Caco-2 (cell line): Measurements from ENCODE around the gene NOL4. TPM values are rescaled to one million over a fixed set of nuclear protein-coding genes. Genes with fewer than 3 reads are reported as not detected.

Source experiments
- BruUV-seq: library from RNA; stranded (reverse); fragments of 400-500 nt; replicated peaks from 2 replicates; lab custom pipeline; 2021; lab: Mats Ljungman, UMichigan
- CTCF ChIA-PET: fragments of 300-600 bp; sonication (Branson Sonifier 250); formaldehyde crosslinking; loops from one replicate; lab custom pipeline; 2022; ENCODE audit warnings: antibody characterized with exemption; lab: Charles Lee
- POLR2A ChIA-PET: fragments of 300-600 bp; sonication (Branson Sonifier 250); formaldehyde crosslinking; loops from one replicate; lab custom pipeline; 2022; ENCODE audit warnings: antibody characterized with exemption; lab: Charles Lee
- DNase-seq, 2 experiments: peaks; one replicate each; pipeline versions ENCODE4 v3.0.0 to v3.0.0-alpha.2; 2020 to 2022
- H3K27me3 ChIP-seq: replicated peaks from 2 replicates; pipeline ENCODE4 v1.6.0; 2011; ENCODE audit warnings: low read length; ENCODE audit not compliant: control insufficient read depth, insufficient read depth
- H3K36me3 ChIP-seq: 2 replicates; pipeline ENCODE4 v1.5.1; 2011; ENCODE audit warnings: low read length; ENCODE audit not compliant: control insufficient read depth, insufficient read depth
- H3K4me1 ChIP-seq: fragments of 250-450 bp; sonication (Bioruptor Pico); 2 replicates; pipeline ENCODE4 v1.5.1; 2020; ENCODE audit warnings: mild to moderate bottlenecking
- H3K4me3 ChIP-seq: 2 replicates; pipeline ENCODE4 v1.5.1; 2011; ENCODE audit warnings: low read depth, mild to moderate bottlenecking, control low read depth, low read length
- H3K9me3 ChIP-seq: fragments of 250-450 bp; sonication (Bioruptor Pico); 2 replicates; pipeline ENCODE4 v1.5.1; 2020; ENCODE audit warnings: mild to moderate bottlenecking, moderate library complexity
- H3K27ac Mint-ChIP-seq: one replicate; pipeline ENCODE4 v1.8.0; 2022; ENCODE audit warnings: mixed read lengths; ENCODE audit not compliant: unreplicated experiment
- H3K27me3 Mint-ChIP-seq: one replicate; pipeline ENCODE4 v1.8.0; 2022; ENCODE audit warnings: mixed read lengths; ENCODE audit not compliant: insufficient read depth, unreplicated experiment
- H3K36me3 Mint-ChIP-seq: one replicate; pipeline ENCODE4 v1.8.0; 2022; ENCODE audit warnings: mild to moderate bottlenecking, mixed read lengths; ENCODE audit not compliant: insufficient read depth, unreplicated experiment
- H3K4me1 Mint-ChIP-seq: one replicate; pipeline ENCODE4 v1.8.0; 2022; ENCODE audit warnings: low read depth, mixed read lengths; ENCODE audit not compliant: unreplicated experiment
- H3K4me3 Mint-ChIP-seq: one replicate; pipeline ENCODE4 v1.8.0; 2022; ENCODE audit warnings: mild to moderate bottlenecking, moderate library complexity, mixed read lengths; ENCODE audit not compliant: unreplicated experiment
- H3K9me3 Mint-ChIP-seq: one replicate; pipeline ENCODE4 v1.8.0; 2022; ENCODE audit warnings: mixed read lengths; ENCODE audit not compliant: unreplicated experiment
- CTCF ChIP-seq, 2 experiments: fragments of 200-600 bp in 1 of 2; IDR thresholded peaks; 1 replicate in 1 of 2; 2 replicates in 1 of 2; pipeline versions ENCODE4 v1.5.1 to v1.8.0; 2011 to 2022; ENCODE audit warnings: antibody characterized with exemption in 1 of 2, control low read depth in 1 of 2, inconsistent platforms in 1 of 2, low read depth in 1 of 2, low read length in 1 of 2, mild to moderate bottlenecking in 1 of 2, moderate library complexity in 1 of 2; ENCODE audit not compliant: insufficient read depth in 1 of 2, severe bottlenecking in 1 of 2, unreplicated experiment in 1 of 2
- intact Hi-C: fragments of 100-400 bp; cut with micrococcal nuclease; formaldehyde crosslinking; loops from one replicate; pipeline ENCODE4 v1.10.0; 2022; ENCODE audit not compliant: unreplicated experiment
- total RNA-seq: library from RNA; stranded (reverse); gene quantifications from 2 replicates; pipeline ENCODE4 v1.2.3, GENCODE V29; 2022

The NOL4 gene
- total RNA-seq, 1 experiment from 2014 or later, result not detected

GRCh38 chr18:34212511-34212910, 12.2 kb downstream of the NOL4 start:
- no peaks in the 10 kb centered on the region for H3K36me3 Mint-ChIP-seq
- POLR2A ChIA-PET, result no interaction called here
- CTCF ChIA-PET, result no interaction called here
- H3K9me3 Mint-ChIP-seq, result no peaks in the 10 kb centered on the region
- no peak overlapping the region for H3K27ac Mint-ChIP-seq
- Histone ChIP-seq H3K4me3 (no peak overlapping the region), H3K36me3 (no peaks in the 10 kb centered on the region), H3K27me3 (no peaks in the 10 kb centered on the region), H3K4me1 (no peaks in the 10 kb centered on the region), H3K9me3 (no peaks in the 10 kb centered on the region)
- no peaks in the 10 kb centered on the region for H3K27me3 Mint-ChIP-seq
- no TSS peak for BruUV-seq
- intact Hi-C loops, result no loop called here
- H3K4me3 Mint-ChIP-seq, result no peak overlapping the region
- no peak for DNase-seq
- TF ChIP-seq CTCF (IDR thresholded peaks at IDR 0.05; ENCODE audit: insufficient read depth in 1 of 2, low read depth in 1 of 2, low read length in 1 of 2, severe bottlenecking in 1 of 2, unreplicated experiment in 1 of 2), result no peak
- no peaks in the 10 kb centered on the region for H3K4me1 Mint-ChIP-seq

- no peaks in the 10 kb centered on the region for H3K9me3 ChIP-seq
- intact Hi-C loops, result no loop called here
- no peaks in the 10 kb centered on the region for H3K4me1 ChIP-seq
- Mint-ChIP-seq H3K27me3 (no peaks in the 10 kb centered on the region), H3K4me3 (no peak overlapping the region), H3K9me3 (no peaks in the 10 kb centered on the region), H3K36me3 (no peaks in the 10 kb centered on the region), H3K27ac (no peak overlapping the region), H3K4me1 (no peaks in the 10 kb centered on the region)
- no peak for DNase-seq
- no peaks in the 10 kb centered on the region for H3K36me3 ChIP-seq
- POLR2A ChIA-PET, result no interaction called here
- TF ChIP-seq CTCF (IDR thresholded peaks at IDR 0.05; ENCODE audit: insufficient read depth in 1 of 2, low read depth in 1 of 2, low read length in 1 of 2, severe bottlenecking in 1 of 2, unreplicated experiment in 1 of 2), result no peak
- BruUV-seq, result no TSS peak
- CTCF ChIA-PET, result no interaction called here
- H3K27me3 ChIP-seq, result no peaks in the 10 kb centered on the region
- no peak overlapping the region for H3K4me3 ChIP-seq
These were observed 17.3 kb downstream of the NOL4 start for GRCh38 chr18:34207344-34207851.

- Histone ChIP-seq H3K27me3 (no peaks in the 10 kb centered on the region), H3K36me3 (no peaks in the 10 kb centered on the region), H3K4me3 (no peak overlapping the region), H3K4me1 (no peaks in the 10 kb centered on the region), H3K9me3 (no peaks in the 10 kb centered on the region)
- H3K27me3 Mint-ChIP-seq, result peaks cover 3% of the 10 kb centered on the region
- no peak overlapping the region for H3K4me3 Mint-ChIP-seq
- POLR2A ChIA-PET, result no interaction called here
- no peak for TF ChIP-seq CTCF (IDR thresholded peaks at IDR 0.05; ENCODE audit: insufficient read depth in 1 of 2, low read depth in 1 of 2, low read length in 1 of 2, severe bottlenecking in 1 of 2, unreplicated experiment in 1 of 2)
- CTCF ChIA-PET, result no interaction called here
- intact Hi-C loops, result no loop called here
- no TSS peak for BruUV-seq
- H3K9me3 Mint-ChIP-seq, result no peaks in the 10 kb centered on the region
- H3K27ac Mint-ChIP-seq, result no peak overlapping the region
- no peaks in the 10 kb centered on the region for H3K36me3 Mint-ChIP-seq
- H3K4me1 Mint-ChIP-seq, result no peaks in the 10 kb centered on the region
- DNase-seq, result no peak
These were observed 20.8 kb downstream of the NOL4 start for GRCh38 chr18:34203866-34204265.
